Stimulated activated CD8-positive, alpha-beta memory T cell treated with anti-CD3 and anti-CD28 coated beads, Interleukin-7, amount 100 ng/mL, for 1 hour (primary cell): ENCODE data around the gene KIAA1614.

Experiments
- DNase-seq, 2 donors: peaks; one replicate each; pipeline ENCODE4 v3.0.0-alpha.2; 2020; ENCODE audit warnings: low read depth in 2 of 2

The KIAA1614 gene

DNA sequence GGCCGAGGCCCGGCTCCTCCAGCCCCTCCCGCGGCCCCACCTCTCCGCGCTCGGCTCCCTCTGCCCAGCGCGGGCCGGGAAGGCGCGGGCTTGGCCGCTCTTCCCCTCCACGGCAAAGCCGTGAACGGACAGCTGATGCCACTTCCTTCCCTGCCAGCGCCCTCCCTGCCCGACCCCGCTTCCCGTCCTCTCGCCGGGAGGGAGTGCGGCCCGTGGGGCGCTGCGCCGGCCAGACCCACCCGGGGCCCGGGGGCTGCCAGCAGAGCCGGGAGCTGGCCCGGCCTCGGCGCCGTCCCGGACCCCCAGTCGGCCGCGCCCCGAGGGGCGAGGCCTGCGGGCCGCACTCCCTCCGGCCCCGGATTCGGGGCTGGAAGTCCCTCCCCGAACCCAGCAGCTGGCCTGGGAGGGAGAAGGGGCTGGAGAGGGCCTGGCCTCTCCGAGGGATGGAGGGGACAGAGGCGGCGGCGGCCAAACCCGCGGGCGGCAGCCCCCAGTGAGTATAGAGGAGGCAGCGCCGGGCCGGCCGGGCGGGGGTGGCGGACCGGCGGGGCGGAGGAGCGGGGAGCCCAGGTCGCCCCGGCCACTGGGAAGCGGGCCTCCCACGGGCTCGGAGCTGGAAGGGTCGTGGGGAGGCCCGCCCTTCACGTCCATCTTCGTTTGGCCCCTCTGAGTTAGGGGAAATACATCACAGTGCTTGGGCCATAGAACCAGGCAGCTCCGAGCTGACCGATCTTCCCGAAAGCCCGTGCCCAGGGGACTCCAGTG, at the start of gene KIAA1614:
Gene KIAA1614 (plus strand): TSS at position 97 of the 765 bp plus-strand sequence. CDS start 347 bp downstream, at position 444.
- no peak for DNase-seq

- no peak for DNase-seq
These were observed 49.4 kb upstream of the KIAA1614 start for GRCh38 chr1:180863158-180863775.

GRCh38 chr1:180881806-180882509, 30.7 kb upstream of the KIAA1614 start:
- DNase-seq = no peak

- no peak for DNase-seq
These were observed 28.0 kb upstream of the KIAA1614 start for GRCh38 chr1:180884588-180885300.

DNA sequence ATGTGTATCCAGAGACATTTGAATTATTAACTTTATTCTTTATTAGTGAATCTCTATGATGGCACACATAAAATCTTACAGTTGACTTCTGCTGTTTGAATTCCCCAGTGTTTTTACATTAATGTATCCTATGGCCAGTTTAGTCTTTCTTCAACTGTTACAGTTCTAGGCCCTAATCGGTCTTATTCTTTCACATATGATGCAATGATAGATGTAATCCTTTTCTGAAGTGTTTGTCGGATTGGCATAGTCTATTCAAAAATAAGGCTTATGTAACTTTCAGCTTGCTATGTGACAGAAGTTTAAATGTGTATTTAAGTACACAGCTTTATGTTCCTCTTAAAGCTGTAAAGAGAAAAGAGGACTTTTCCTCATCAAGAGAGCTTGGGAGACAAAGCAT, 26.4 kb upstream of the KIAA1614 start:
- no peak for DNase-seq

GRCh38 chr1:180887841-180888240, 24.9 kb upstream of the KIAA1614 start:
- DNase-seq = no peak

DNA sequence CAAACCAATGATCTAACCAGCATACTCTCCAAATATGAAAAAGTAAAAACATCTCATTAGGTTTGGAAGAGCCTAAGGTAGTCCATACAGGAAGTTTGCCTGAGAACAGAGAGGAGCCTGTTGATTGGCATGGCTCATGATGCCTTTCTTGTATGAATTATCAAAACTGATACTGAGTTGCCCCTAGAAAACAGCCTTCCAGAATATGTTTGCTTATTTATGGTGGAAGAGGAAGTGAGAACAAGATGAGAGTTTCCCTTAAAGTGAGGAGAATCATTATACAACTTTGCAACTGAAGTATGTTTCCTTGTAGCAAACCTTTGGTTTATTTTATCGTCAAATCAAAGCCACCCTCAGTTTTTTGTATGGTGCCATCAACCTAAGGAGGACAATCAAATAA, 23.8 kb upstream of the KIAA1614 start:
- no peak for DNase-seq

- DNase-seq = no peak
These were observed 23.4 kb upstream of the KIAA1614 start for GRCh38 chr1:180889325-180889724.

GRCh38 chr1:180892272-180892671, 20.4 kb upstream of the KIAA1614 start:
- DNase-seq = no peak

DNA sequence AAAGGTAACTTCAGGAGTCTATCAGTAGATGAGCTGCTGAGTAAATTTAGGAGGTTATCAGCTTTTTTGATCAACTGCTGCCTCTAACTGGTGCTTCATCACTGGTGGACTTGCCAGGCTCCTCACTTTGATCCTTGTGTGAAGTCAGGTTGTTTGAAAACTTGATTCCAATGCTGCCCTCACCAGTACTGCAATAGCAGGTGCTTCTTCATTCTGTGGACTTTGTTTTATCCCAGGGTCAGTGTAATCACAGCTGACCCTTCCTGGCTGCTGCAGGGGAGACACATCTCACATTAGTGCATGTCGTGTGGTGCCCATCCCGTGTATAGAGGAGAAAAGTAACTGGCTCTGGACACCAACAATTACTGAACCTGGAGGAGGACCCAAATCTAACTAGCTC, 20.0 kb upstream of the KIAA1614 start:
- no peak for DNase-seq

DNA sequence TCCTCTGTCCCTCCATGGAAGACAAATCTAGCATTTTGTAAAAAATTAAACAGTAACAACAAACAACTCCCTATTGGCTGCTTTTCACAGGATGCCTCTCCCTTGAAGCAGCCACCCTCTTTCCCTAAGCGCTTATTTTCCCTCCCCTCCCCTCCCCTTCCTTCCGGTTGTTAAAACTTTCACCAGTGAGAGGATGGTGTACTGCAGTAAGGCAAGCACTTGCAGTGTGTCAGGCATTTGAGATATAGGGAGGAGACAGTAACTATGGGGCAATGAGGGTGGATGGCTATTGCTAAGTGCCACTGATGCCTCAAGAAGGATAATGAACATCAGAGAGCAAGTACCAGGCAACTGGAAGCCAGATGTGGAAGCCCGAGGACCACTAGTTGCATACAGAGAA, 19.1 kb upstream of the KIAA1614 start:
- no peak for DNase-seq

DNA sequence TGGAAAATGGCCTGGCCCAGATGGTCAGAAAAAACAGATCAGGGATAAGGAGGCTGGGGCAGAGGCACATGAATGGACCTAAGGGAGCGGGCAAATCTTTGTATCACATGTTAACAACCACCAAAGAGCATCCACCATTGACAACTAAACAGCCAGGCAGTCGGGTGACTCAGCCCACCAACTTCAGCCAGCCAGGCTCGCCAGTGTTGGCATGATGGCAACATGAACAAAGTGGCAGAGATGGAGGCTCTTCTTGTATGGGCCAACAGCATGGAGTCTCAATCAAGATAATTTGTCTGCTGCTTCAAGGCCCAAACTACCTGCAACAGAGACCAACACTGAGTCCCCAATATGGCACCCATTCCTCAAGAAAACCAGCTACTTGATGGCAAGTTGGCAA, 16.5 kb upstream of the KIAA1614 start:
- DNase-seq = no peak

- no peak for DNase-seq
These were observed 14.1 kb upstream of the KIAA1614 start for GRCh38 chr1:180898441-180899219.

- DNase-seq = no peak
These were observed 13.4 kb upstream of the KIAA1614 start for GRCh38 chr1:180899262-180899661.

DNA sequence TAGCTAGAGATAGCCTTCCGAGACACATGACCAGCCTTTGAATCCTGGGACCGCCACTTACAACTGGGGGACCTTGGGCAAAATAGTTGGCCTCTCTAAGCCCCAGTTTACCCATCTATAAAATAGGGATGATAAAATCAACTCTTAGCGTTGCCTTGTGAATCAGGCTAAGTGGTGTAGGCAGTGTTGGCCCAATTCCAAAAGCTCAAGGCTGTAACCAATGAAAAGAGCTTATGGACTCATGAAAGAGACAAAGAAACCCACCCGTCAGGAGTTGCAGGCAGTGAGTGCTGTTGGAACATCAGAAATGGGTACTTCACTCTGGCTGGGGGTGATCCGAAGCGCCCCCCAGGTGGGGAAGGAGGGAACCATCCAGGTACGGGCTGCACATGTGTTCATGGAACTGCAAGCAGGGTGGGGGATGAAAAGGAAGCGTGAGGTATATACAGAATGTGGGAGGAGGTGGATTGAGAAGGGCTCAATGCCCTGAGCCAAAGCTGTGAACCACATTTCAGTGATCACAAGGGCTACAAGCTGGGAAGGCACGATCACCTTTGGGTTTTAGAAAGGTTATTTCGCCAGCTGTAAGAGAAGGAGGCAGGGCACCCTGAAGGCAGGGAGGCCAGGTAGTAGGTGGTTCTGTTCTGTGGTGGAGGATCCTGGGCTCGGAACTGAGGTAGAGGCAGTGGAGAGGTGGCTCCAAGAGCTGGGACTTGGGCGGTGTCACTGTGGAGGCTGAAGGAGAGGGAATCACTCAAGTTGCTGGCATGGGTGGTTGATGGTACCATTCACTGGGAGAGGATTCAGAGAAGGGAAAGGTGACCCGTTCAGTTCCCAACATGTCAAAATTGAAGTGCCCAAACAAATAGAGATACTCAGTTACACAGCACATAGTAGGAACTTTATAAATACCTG, 11.4 kb upstream of the KIAA1614 start:
- no peak for DNase-seq

GRCh38 chr1:180902541-180902940, 10.2 kb upstream of the KIAA1614 start:
- DNase-seq = no peak

DNA sequence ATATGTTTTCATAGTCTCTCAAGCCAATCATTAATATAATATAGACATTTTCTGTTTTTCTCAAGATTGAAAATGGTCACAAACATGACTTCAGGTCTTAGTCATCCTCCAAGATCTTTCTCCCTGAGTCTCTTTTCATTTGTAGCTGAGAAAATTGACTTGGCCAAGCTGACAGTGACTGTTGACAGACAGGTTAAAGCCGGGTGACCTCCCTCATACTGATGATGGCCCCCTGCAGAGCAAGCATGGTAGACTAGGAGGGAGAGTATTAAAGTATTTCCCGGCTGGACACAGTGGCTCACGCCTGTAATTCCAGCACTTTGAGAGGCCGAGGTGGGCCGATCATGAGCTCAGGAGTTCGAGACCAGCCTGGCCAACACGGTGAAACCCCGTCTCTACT, 6.8 kb upstream of the KIAA1614 start:
- no peak for DNase-seq

DNA sequence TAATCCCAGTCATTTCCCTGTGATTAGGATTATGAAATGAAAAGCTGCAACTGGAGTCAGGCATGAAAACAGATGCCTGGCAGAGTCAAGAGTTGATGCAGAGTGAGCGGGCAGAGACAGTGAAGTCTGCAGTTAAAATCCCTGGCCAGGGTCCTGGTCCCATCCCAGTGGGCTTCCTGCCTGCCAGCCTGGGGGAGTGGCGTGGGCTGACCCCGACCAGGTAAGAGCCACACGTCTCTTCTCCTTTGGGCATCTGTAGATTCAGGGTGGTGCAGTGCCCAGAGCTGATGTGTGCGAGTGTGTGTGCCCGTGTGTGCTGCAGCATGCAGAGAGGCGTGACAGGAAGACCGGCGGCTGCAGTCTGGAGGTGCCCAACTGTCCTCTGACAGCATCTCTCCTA, 6.2 kb upstream of the KIAA1614 start:
- DNase-seq = no peak

- DNase-seq = no peak
These were observed 5.2 kb upstream of the KIAA1614 start for GRCh38 chr1:180907313-180908055.
